Measurements from ENCODE around the gene CALM3.
"Not testable (repeated sequence)": the region's sequence is repeated elsewhere in the genome, so short reads cannot be mapped to it uniquely, and the experiment has no call there.

CALM3 gene

GRCh38 chr19:46616631-46617322 is 15.6 kb downstream of the CALM3 start:
- DNase-seq, result peak; percentile 57

- DNase-seq, result peak; percentile 33
Observed at GRCh38 chr19:46617601-46618000, 16.5 kb downstream of the CALM3 start.

GRCh38 chr19:46618670-46619231 is 17.6 kb downstream of the CALM3 start:
- no peak for DNase-seq

- no peak for DNase-seq
Observed at GRCh38 chr19:46620267-46620666, 19.1 kb downstream of the CALM3 start.

- no peak for DNase-seq
Observed at GRCh38 chr19:46620716-46621115, 19.6 kb downstream of the CALM3 start.

- no peak for DNase-seq
Observed at GRCh38 chr19:46621191-46622117, 20.3 kb downstream of the CALM3 start.

- DNase-seq, result peak; percentile 27
Observed at GRCh38 chr19:46622118-46622446, 21.0 kb downstream of the CALM3 start.

GRCh38 chr19:46623915-46624502 is 22.9 kb downstream of the CALM3 start:
- DNase-seq, result no peak

- DNase-seq, result peak; percentile 41
Observed at GRCh38 chr19:46624958-46625661, 24.0 kb downstream of the CALM3 start, which contains the start of gene PTGIR. PTGIR (minus strand) TSS chr19:46625089; CDS start chr19:46624225, 864 bp downstream.

GRCh38 chr19:46625731-46626130 is 24.6 kb downstream of the CALM3 start:
- DNase-seq, result no peak

- DNase-seq, result no peak
Observed at GRCh38 chr19:46626446-46626845, 25.3 kb downstream of the CALM3 start.

GRCh38 chr19:46628970-46629369 is 27.8 kb downstream of the CALM3 start:
- DNase-seq, result not testable (repeated sequence)

GRCh38 chr19:46629546-46630025 is 28.5 kb downstream of the CALM3 start:
- no peak for DNase-seq

- DNase-seq, result no peak
Observed at GRCh38 chr19:46630586-46631205, 29.6 kb downstream of the CALM3 start.

GRCh38 chr19:46631481-46631880 is 30.4 kb downstream of the CALM3 start:
- no peak for DNase-seq

GRCh38 chr19:46633130-46633529 is 32.0 kb downstream of the CALM3 start:
- DNase-seq, result no peak

GRCh38 chr19:46634045-46634655 is 33.0 kb downstream of the CALM3 start:
- peak; percentile 95 for DNase-seq

- DNase-seq, result peak; percentile 20
Observed at GRCh38 chr19:46634656-46635218, 33.6 kb downstream of the CALM3 start.

- peak; percentile 56 for DNase-seq
Observed at GRCh38 chr19:46635920-46636761, 35.0 kb downstream of the CALM3 start, which contains the start of gene GNG8. GNG8 (minus strand) TSS chr19:46636202; CDS start chr19:46634682, 1,520 bp downstream.

GRCh38 chr19:46637224-46637623 is 36.1 kb downstream of the CALM3 start:
- DNase-seq, result no peak

Data from CD4-positive, alpha-beta T cell treated with Interleukin-6 for 4 hours (primary cell).